IgD-negative memory B cell (primary cell): Measurements from ENCODE around the gene BIK. TPM values are rescaled to one million over a fixed set of nuclear protein-coding genes. Genes with fewer than 3 reads are reported as not detected.
A peak's percentile ranks its signal among the peaks of the same experiment; 100 is the strongest.
"Not testable (repeated sequence)": the region's sequence is repeated elsewhere in the genome, so short reads cannot be mapped to it uniquely, and the experiment has no call there.

Experiments
- H3K27ac Mint-ChIP-seq, 3 donors: one replicate each; pipeline ENCODE4 v1.8.0; 2020 to 2022; ENCODE audit warnings: mild to moderate bottlenecking in 3 of 3, mixed read lengths in 3 of 3, moderate library complexity in 1 of 3
- H3K27me3 Mint-ChIP-seq: one replicate; pipeline ENCODE4 v1.8.0; 2021; ENCODE audit warnings: mixed read lengths
- H3K36me3 Mint-ChIP-seq: one replicate; pipeline ENCODE4 v1.8.0; 2020; ENCODE audit warnings: mild to moderate bottlenecking, mixed read lengths
- H3K4me1 Mint-ChIP-seq, 3 donors: one replicate each; pipeline ENCODE4 v1.8.0; 2020 to 2022; ENCODE audit warnings: mixed read lengths in 3 of 3, mild to moderate bottlenecking in 1 of 3
- H3K4me3 Mint-ChIP-seq, 4 donors: one replicate each; pipeline ENCODE4 v1.8.0; 2020 to 2022; ENCODE audit warnings: mild to moderate bottlenecking in 4 of 4, mixed read lengths in 4 of 4, moderate library complexity in 3 of 4
- H3K9me3 Mint-ChIP-seq, 3 donors: one replicate each; pipeline ENCODE4 v1.8.0; 2020 to 2021; ENCODE audit warnings: mixed read lengths in 3 of 3, mild to moderate bottlenecking in 1 of 3
- polyA plus RNA-seq: library from polyadenylated mRNA; unstranded; fragments of 300-500 nt; fragmentation: Illumina TruSeq; gene quantifications from one replicate; pipeline ENCODE4 v1.2.3, GENCODE V29; 2021

BIK gene
- polyA plus RNA-seq, 1 donor from 2014 or later, result 9.7 TPM

DNA sequence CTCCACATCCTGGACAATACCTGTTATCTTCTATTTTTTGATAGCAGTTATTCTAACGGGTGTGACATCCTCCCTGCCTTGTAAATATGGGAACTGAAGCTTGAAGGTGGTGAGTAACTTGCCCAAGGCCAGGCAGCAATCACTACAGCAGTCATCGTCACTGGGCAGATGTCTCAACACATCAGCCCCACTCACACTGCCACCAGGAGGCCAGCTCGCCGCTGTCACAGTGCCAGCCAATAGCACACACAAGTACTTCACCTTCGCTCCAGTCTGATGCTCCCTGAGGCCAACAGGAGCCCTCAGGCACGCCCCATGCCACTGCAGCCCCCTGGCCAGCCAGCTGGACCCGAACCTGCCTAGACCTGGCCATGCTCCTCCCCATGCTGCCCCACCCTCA is 16.5 kb upstream of the BIK start:
- H3K9me3 Mint-ChIP-seq, result peaks cover 0 to 2% (median 0%) of the 10 kb centered on the region in 3 donors
- H3K27me3 Mint-ChIP-seq, result peaks cover 3% of the 10 kb centered on the region

GRCh38 chr22:43094551-43094950 is 16.0 kb upstream of the BIK start:
- H3K27ac Mint-ChIP-seq, result no peak overlapping the region
- H3K27me3 Mint-ChIP-seq, result peaks cover 3% of the 10 kb centered on the region
- H3K4me3 Mint-ChIP-seq, result no peak overlapping the region
- H3K36me3 Mint-ChIP-seq, result peaks cover 3% of the 10 kb centered on the region
- H3K4me1 Mint-ChIP-seq, result peaks cover 3 to 7% (median 5%) of the 10 kb centered on the region in 3 donors
- H3K9me3 Mint-ChIP-seq, result peaks cover 0 to 2% (median 0%) of the 10 kb centered on the region in 3 donors

More for the DNA sequence above, 16.5 kb upstream of the BIK start:
- peaks cover 3 to 7% (median 5%) of the 10 kb centered on the region in 3 donors for H3K4me1 Mint-ChIP-seq
- H3K36me3 Mint-ChIP-seq, result peaks cover 3% of the 10 kb centered on the region
- peak overlapping the region in 1 of 4 donors; percentile 37 for H3K4me3 Mint-ChIP-seq
- peak overlapping the region in 1 of 3 donors; percentile 35 for H3K27ac Mint-ChIP-seq

DNA sequence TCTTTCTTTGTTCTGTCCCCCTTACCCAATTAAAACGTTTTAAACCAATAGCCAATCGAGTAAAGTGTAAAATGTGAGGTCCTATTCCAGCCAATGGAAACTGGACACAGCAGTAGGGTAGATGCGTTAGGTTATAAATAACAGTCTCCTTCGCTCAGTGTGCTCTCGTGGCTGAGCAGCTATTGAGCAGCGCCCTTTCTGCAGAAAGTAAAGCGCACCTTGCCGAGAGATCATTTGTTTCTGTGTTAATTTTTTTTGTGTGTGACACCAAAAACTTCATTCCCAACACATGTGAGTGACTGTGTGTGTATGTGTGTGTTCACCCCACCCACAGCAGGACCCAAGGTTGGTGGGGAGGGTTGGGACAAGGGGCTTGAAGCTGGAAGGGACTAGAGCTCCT is 14.1 kb upstream of the BIK start:
- Mint-ChIP-seq H3K9me3 (peaks cover 0 to 2% (median 0%) of the 10 kb centered on the region in 3 donors), H3K4me3 (no peak overlapping the region), H3K4me1 (peaks cover 3 to 7% (median 3%) of the 10 kb centered on the region in 3 donors), H3K27me3 (peaks cover 3% of the 10 kb centered on the region), H3K36me3 (peaks cover 3% of the 10 kb centered on the region), H3K27ac (no peak overlapping the region)

GRCh38 chr22:43098356-43098755 is 12.2 kb upstream of the BIK start:
- H3K4me1 Mint-ChIP-seq, result peaks cover 0 to 3% (median 2%) of the 10 kb centered on the region in 3 donors

GRCh38 chr22:43099095-43099494 is 11.5 kb upstream of the BIK start:
- H3K4me3 Mint-ChIP-seq, result no peak overlapping the region
- H3K36me3 Mint-ChIP-seq, result peaks cover 3% of the 10 kb centered on the region
- peak overlapping the region in 1 of 3 donors; percentile 62 for H3K27ac Mint-ChIP-seq
- H3K9me3 Mint-ChIP-seq, result peaks cover 0 to 2% (median 0%) of the 10 kb centered on the region in 3 donors
- H3K27me3 Mint-ChIP-seq, result no peaks in the 10 kb centered on the region
- H3K4me1 Mint-ChIP-seq, result peaks cover 0 to 2% (median 0%) of the 10 kb centered on the region in 3 donors

More at GRCh38 chr22:43098356-43098755, 12.2 kb upstream of the BIK start:
- peaks cover 0 to 2% (median 0%) of the 10 kb centered on the region in 3 donors for H3K9me3 Mint-ChIP-seq
- H3K27me3 Mint-ChIP-seq, result no peaks in the 10 kb centered on the region
- H3K27ac Mint-ChIP-seq, result peak overlapping the region in 1 of 3 donors; percentile 62
- peaks cover 3% of the 10 kb centered on the region for H3K36me3 Mint-ChIP-seq
- no peak overlapping the region for H3K4me3 Mint-ChIP-seq

GRCh38 chr22:43100225-43100624 is 10.3 kb upstream of the BIK start:
- H3K9me3 Mint-ChIP-seq, result peaks cover 0 to 2% (median 0%) of the 10 kb centered on the region in 3 donors
- peaks cover 0 to 2% (median 0%) of the 10 kb centered on the region in 3 donors for H3K4me1 Mint-ChIP-seq
- peaks cover 2% of the 10 kb centered on the region for H3K27me3 Mint-ChIP-seq
- peaks cover 3% of the 10 kb centered on the region for H3K36me3 Mint-ChIP-seq
- H3K4me3 Mint-ChIP-seq, result no peak overlapping the region
- no peak overlapping the region for H3K27ac Mint-ChIP-seq

- Mint-ChIP-seq H3K4me1 (peaks cover 0 to 2% (median 0%) of the 10 kb centered on the region in 3 donors), H3K27ac (no peak overlapping the region), H3K36me3 (no peaks in the 10 kb centered on the region), H3K27me3 (peaks cover 5% of the 10 kb centered on the region), H3K9me3 (no peaks in the 10 kb centered on the region), H3K4me3 (no peak overlapping the region)
These were observed 9.2 kb upstream of the BIK start for GRCh38 chr22:43101306-43101705.

DNA sequence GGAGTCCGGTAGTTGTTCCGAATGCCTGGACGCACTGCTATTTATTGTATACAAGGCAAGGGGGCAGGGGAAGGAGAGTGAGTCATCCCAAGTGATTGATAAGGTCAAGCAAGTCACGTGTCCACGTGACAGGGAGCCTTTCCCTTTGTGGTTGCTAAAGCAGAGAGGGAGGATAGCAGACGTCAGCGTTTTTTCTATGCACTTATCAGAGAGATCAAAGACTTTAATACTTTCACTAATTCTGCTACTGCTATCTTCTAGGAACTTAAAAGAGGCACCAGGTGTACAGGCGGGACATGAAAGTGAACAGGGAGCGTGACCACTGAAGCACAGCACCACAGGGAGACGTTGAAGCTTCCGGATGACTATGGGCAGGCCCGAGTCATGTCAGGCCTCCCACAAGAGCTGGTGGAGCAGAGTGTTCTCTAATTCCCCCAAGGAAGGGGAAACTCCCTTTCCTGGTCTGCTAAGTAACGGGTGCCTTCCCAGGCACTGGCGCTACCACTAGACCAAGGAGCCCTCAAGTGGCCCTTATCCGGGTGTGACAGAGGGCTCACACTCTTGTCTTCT is 6.4 kb upstream of the BIK start:
- H3K27ac Mint-ChIP-seq, H3K4me3 Mint-ChIP-seq, H3K36me3 Mint-ChIP-seq, H3K4me1 Mint-ChIP-seq, H3K9me3 Mint-ChIP-seq: not testable (repeated sequence)
- H3K27me3 Mint-ChIP-seq, result peaks cover 12% of the 10 kb centered on the region

DNA sequence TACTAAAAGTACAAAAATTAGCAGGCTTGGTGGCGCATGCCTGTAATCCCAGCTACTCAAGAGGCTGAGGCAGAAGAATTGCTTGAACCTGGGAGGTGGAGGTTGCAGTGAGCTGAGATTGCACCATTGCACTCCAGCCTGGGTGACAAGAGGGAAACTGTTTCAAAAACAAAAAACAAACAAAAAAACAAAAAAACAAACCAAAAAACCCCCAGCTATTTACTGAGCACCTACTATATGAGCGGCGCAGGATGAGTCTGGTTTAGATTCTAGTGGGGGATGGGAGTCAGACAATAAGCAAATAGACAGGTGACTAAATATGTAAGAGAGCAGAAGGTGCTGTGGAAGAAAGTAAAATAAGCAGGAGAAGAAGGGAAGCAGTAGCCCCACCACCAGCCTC is 5.6 kb upstream of the BIK start:
- H3K27ac Mint-ChIP-seq, H3K4me1 Mint-ChIP-seq, H3K9me3 Mint-ChIP-seq, H3K36me3 Mint-ChIP-seq, H3K4me3 Mint-ChIP-seq: not testable (repeated sequence)
- H3K27me3 Mint-ChIP-seq, result peaks cover 18% of the 10 kb centered on the region

GRCh38 chr22:43106302-43106701 is 4.2 kb upstream of the BIK start:
- Mint-ChIP-seq H3K9me3 (peaks cover 0 to 1% (median 0%) of the 10 kb centered on the region in 3 donors), H3K36me3 (no peaks in the 10 kb centered on the region), H3K27ac (no peak overlapping the region), H3K27me3 (peaks cover 22% of the 10 kb centered on the region), H3K4me3 (no peak overlapping the region), H3K4me1 (peaks cover 3 to 4% (median 4%) of the 10 kb centered on the region in 3 donors)

DNA sequence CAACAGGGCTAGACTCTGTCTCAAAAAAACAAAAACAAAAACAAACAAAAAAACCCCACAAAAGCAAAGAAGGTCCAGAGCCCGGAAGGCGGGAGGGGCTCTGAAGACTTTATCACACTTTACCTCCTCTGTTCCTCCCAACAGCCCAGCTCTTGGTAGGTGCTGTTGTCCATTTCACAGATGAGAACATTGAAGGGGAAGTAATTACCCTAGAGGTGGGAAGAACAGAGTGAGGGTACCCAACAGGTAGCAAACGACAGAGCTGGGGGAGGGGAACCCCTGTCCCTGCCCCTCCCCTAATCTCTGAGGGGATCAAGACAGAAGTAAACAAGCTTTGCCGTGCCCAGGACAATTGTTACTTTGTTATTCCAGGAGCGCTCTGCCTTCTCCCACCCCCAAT is 1.0 kb upstream of the BIK start:
- H3K27me3 Mint-ChIP-seq, result peaks cover 45% of the 10 kb centered on the region
- peaks cover 0 to 1% (median 0%) of the 10 kb centered on the region in 3 donors for H3K9me3 Mint-ChIP-seq
- H3K4me3 Mint-ChIP-seq, result peak overlapping the region in 2 of 4 donors; percentile 40 to 57
- H3K36me3 Mint-ChIP-seq, result peaks cover 1% of the 10 kb centered on the region
- H3K4me1 Mint-ChIP-seq, result peaks cover 15 to 19% (median 15%) of the 10 kb centered on the region in 3 donors
- no peak overlapping the region for H3K27ac Mint-ChIP-seq

- H3K27me3 Mint-ChIP-seq, result peaks cover 50% of the 10 kb centered on the region
- peaks cover 15 to 22% (median 19%) of the 10 kb centered on the region in 3 donors for H3K4me1 Mint-ChIP-seq
- H3K9me3 Mint-ChIP-seq, result peaks cover 0 to 1% (median 0%) of the 10 kb centered on the region in 3 donors
- peaks cover 1% of the 10 kb centered on the region for H3K36me3 Mint-ChIP-seq
- peak overlapping the region; percentile 76 to 93 (median 84) for H3K4me3 Mint-ChIP-seq
- peak overlapping the region in 1 of 3 donors; percentile 22 for H3K27ac Mint-ChIP-seq
These were observed 568 bp upstream of the BIK start for GRCh38 chr22:43109921-43110443.

DNA sequence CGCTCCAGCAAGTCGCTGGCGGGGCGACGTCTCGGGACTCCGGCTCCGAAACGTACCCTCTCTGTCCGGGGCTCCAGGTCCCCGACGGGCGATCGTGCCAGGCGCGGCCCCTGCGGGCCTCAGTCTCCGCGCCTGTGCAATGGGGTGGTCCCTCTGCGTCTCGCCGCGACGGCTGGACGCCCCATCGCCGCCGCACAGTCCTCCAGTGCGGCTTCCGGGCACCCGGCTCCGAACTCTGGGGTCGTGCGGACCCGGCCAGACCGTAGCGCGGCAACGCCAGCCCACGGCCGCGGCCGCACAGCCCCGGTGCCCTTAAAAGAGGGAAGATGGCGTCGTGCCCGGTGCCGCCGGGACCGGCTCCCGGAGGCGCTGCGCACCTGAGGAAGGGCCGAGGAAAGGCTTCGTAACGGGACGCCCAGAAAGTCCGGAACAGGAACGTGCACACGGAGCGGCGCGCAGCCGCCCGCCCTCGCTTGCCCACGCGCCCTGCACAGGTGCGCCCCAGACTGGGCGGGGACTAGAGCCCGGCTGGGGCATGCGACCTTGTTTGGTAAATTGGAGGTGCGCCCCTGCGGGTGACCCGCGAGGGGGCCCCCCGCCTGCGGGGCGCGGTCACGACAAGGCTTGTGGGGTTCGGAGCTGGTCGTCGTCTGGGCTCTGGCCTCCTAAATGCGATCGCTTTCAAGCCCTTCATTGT is 525 bp downstream of the BIK start:
- Mint-ChIP-seq H3K27me3 (peaks cover 54% of the 10 kb centered on the region), H3K36me3 (peaks cover 1% of the 10 kb centered on the region), H3K9me3 (peaks cover 0 to 1% (median 0%) of the 10 kb centered on the region in 3 donors), H3K27ac (peak overlapping the region in 1 of 3 donors; percentile 1), H3K4me3 (peak overlapping the region; percentile 67 to 90 (median 80)), H3K4me1 (peaks cover 20 to 30% (median 26%) of the 10 kb centered on the region in 3 donors)

GRCh38 chr22:43113526-43114251 is 3.1 kb downstream of the BIK start:
- H3K27ac Mint-ChIP-seq, result peak overlapping the region in 2 of 3 donors; percentile 61 to 77
- peak overlapping the region; percentile 12 to 88 (median 55) for H3K4me3 Mint-ChIP-seq
- H3K9me3 Mint-ChIP-seq, result peaks cover 0 to 1% (median 0%) of the 10 kb centered on the region in 3 donors
- peaks cover 57% of the 10 kb centered on the region for H3K27me3 Mint-ChIP-seq
- H3K4me1 Mint-ChIP-seq, result peaks cover 27 to 37% (median 36%) of the 10 kb centered on the region in 3 donors
- peaks cover 1% of the 10 kb centered on the region for H3K36me3 Mint-ChIP-seq

DNA sequence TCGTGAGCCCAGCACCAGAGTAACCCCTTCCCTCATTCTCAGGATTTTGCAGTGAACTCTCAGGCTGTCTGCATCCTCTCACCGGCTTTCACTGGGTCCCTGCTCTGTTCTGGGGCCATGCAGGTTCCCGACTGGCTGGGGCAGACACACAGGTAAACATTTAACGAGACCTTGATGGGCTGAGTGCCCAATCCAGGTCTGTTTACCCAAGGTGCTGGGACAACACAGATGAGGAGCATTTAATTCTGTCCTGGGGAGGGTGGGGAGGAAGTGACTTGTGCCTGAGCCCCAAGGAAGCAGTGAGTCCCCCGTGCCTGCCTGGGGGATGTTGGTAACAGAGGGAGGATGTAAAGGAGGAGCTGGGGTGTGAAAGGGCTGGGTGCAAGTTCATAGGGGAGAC is 4.4 kb downstream of the BIK start:
- peaks cover 59% of the 10 kb centered on the region for H3K27me3 Mint-ChIP-seq
- peaks cover 1% of the 10 kb centered on the region for H3K36me3 Mint-ChIP-seq
- H3K4me1 Mint-ChIP-seq, result peaks cover 36 to 46% (median 43%) of the 10 kb centered on the region in 3 donors
- H3K9me3 Mint-ChIP-seq, result no peaks in the 10 kb centered on the region
- peak overlapping the region in 1 of 3 donors; percentile 68 for H3K27ac Mint-ChIP-seq
- H3K4me3 Mint-ChIP-seq, result peak overlapping the region in 2 of 4 donors; percentile 73 to 80
